Upper lobe of right lung (tissue), 1 donor: ENCODE data around the gene MEIKIN. TPM values are rescaled to one million over a fixed set of nuclear protein-coding genes. Genes with fewer than 3 reads are reported as not detected.

Experiments
- ATAC-seq: fragments of 200-7000 bp; cut with Tn5 transposase; one replicate; pipeline ENCODE4 v1.9.1; 2020; ENCODE audit warnings: mild to moderate bottlenecking, moderate library complexity
- DNase-seq: peaks from one replicate; pipeline ENCODE4 v3.0.0-alpha.2; 2020
- H3K27ac ChIP-seq: fragments of 200-600 bp; one replicate; pipeline ENCODE4 v1.8.0; 2022
- H3K27me3 ChIP-seq: fragments of 200-600 bp; one replicate; pipeline ENCODE4 v1.8.0; 2022; ENCODE audit warnings: mild to moderate bottlenecking
- H3K36me3 ChIP-seq: fragments of 200-600 bp; one replicate; pipeline ENCODE4 v1.8.0; 2022
- H3K4me1 ChIP-seq: fragments of 200-600 bp; one replicate; pipeline ENCODE4 v1.8.0; 2022
- H3K4me3 ChIP-seq: fragments of 200-600 bp; one replicate; pipeline ENCODE4 v1.8.0; 2022; ENCODE audit warnings: mild to moderate bottlenecking
- H3K9me3 ChIP-seq: fragments of 200-600 bp; one replicate; pipeline ENCODE4 v1.8.0; 2022
- CTCF ChIP-seq: fragments of 200-600 bp; IDR thresholded peaks from one replicate; pipeline ENCODE4 v1.8.0; 2022; ENCODE audit warnings: antibody characterized with exemption
- intact Hi-C: fragments of 100-400 bp; cut with DNase I; formaldehyde crosslinking; loops from one replicate; pipeline ENCODE4 v1.11.0; 2022
- total RNA-seq: library from RNA; stranded (reverse); fragmentation: NEBNext Ultra II Directional; extraction: Animal tissue kit (Norgen Biotek cat#: 25700); gene quantifications from one replicate; pipeline ENCODE4 v1.2.1, GENCODE V29; 2021
- donor health status: DM: no; HTN: yes; CAD: no; lungs with severe emphysema.

The MEIKIN gene
- total RNA-seq, 1 donor from 2014 or later, result not detected

- Histone ChIP-seq H3K36me3 (no peaks in the 10 kb centered on the region), H3K4me3 (no peak overlapping the region), H3K4me1 (peaks cover 31% of the 10 kb centered on the region), H3K27me3 (no peaks in the 10 kb centered on the region), H3K9me3 (no peaks in the 10 kb centered on the region), H3K27ac (no peak overlapping the region)
- intact Hi-C loops, result no loop called here
- TF ChIP-seq CTCF, result no peak
- ATAC-seq (no peak), DNase-seq (no peak)
Observed at GRCh38 chr5:131773805-131774204, 171.7 kb downstream of the MEIKIN start.

- no peaks in the 10 kb centered on the region for H3K36me3 ChIP-seq
- H3K4me1 ChIP-seq, result peaks cover 36% of the 10 kb centered on the region
- no peak for TF ChIP-seq CTCF
- H3K27me3 ChIP-seq, result no peaks in the 10 kb centered on the region
- no peak overlapping the region for H3K4me3 ChIP-seq
- intact Hi-C loops, result no loop called here
- H3K9me3 ChIP-seq, result no peaks in the 10 kb centered on the region
- H3K27ac ChIP-seq, result no peak overlapping the region
- ATAC-seq (no peak), DNase-seq (no peak)
Observed at GRCh38 chr5:131771692-131772091, 173.8 kb downstream of the MEIKIN start.

GRCh38 chr5:131769961-131770360, 175.5 kb downstream of the MEIKIN start:
- DNase-seq, result no peak
- ATAC-seq, result no peak
- no peaks in the 10 kb centered on the region for H3K36me3 ChIP-seq
- H3K4me3 ChIP-seq, result no peak overlapping the region
- no peaks in the 10 kb centered on the region for H3K9me3 ChIP-seq
- intact Hi-C loops, result no loop called here
- H3K4me1 ChIP-seq, result peaks cover 46% of the 10 kb centered on the region
- no peak for TF ChIP-seq CTCF
- H3K27me3 ChIP-seq, result no peaks in the 10 kb centered on the region
- no peak overlapping the region for H3K27ac ChIP-seq

- intact Hi-C loops, result no loop called here
- TF ChIP-seq CTCF, result no peak
- no peak for ATAC-seq
- Histone ChIP-seq H3K4me1 (peaks cover 46% of the 10 kb centered on the region), H3K4me3 (no peak overlapping the region), H3K9me3 (no peaks in the 10 kb centered on the region), H3K36me3 (no peaks in the 10 kb centered on the region), H3K27me3 (no peaks in the 10 kb centered on the region), H3K27ac (no peak overlapping the region)
- DNase-seq, result no peak
Observed at GRCh38 chr5:131769336-131769735, 176.1 kb downstream of the MEIKIN start.

GRCh38 chr5:131767891-131768290, 177.6 kb downstream of the MEIKIN start:
- Histone ChIP-seq H3K27ac (no peak overlapping the region), H3K9me3 (no peaks in the 10 kb centered on the region), H3K4me1 (peaks cover 40% of the 10 kb centered on the region), H3K36me3 (no peaks in the 10 kb centered on the region), H3K27me3 (no peaks in the 10 kb centered on the region), H3K4me3 (no peak overlapping the region)
- TF ChIP-seq CTCF, result no peak
- ATAC-seq, result no peak
- DNase-seq, result no peak
- intact Hi-C loops, result no loop called here

GRCh38 chr5:131766689-131767088, 178.8 kb downstream of the MEIKIN start:
- ATAC-seq (no peak), DNase-seq (no peak)
- Histone ChIP-seq H3K27ac (no peak overlapping the region), H3K27me3 (no peaks in the 10 kb centered on the region), H3K4me1 (peaks cover 32% of the 10 kb centered on the region), H3K4me3 (no peak overlapping the region), H3K36me3 (no peaks in the 10 kb centered on the region), H3K9me3 (no peaks in the 10 kb centered on the region)
- intact Hi-C loops, result no loop called here
- TF ChIP-seq CTCF, result no peak
